Measurements from ENCODE around the gene DPH7. TPM values are rescaled to one million over a fixed set of nuclear protein-coding genes. Genes with fewer than 3 reads are reported as not detected.
"Not testable (repeated sequence)": the region's sequence is repeated elsewhere in the genome, so short reads cannot be mapped to it uniquely, and the experiment has no call there.

Gene DPH7
- 41.8 and 49.1 TPM in 2 replicates for total RNA-seq (2014; rRNA removed; shearing (Covaris generic))

DNA sequence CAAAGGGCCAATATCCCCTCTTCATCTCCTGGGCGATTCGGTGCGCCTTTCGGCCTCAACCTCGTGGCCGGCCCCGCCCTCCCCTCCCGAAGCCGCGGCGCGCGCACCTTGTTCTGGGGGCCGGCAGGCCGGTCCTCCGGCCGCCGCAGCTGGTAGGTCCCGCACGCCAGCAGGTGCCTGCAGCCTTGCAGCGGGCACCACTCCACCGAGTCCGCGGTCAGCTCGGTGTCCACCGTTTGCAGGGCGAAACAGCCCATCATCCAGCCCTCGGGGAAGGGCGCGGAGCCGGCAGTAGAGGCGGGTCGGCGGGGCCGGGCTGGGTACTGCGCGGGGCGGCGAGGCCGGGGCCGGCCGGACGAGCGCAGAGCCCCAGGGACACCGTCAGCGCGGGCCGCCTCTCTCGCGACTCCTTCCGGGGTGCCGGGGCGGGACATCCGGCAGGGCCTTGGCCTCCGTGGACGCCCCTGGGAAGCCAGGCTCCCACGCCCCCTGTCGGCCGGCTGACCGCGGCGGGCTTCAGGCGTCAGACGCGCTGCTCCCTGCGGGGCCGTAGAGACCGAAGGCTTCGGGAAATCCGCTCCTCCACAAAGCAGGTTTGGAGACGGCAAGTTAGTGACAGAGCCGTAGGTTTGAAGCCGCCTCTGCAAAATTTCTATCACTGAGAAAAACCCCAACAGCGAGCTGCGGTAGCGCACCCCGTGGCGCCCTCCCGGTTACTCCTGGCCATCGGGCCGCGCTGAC, at the start of gene DPH7:
DPH7 (minus strand) TSS at position 408 of the 741 bp plus-strand sequence; CDS start at position 260, 148 bp downstream.
- Histone ChIP-seq H3K27me3 (ENCODE audit: control insufficient read depth, insufficient read depth, low read length) (no peaks in the 10 kb centered on the region), H3K36me3 (replicated peaks; ENCODE audit: control insufficient read depth, insufficient read depth, low read length) (peaks cover 33% of the 10 kb centered on the region), H3K4me3 (ENCODE audit: insufficient read depth, low read depth, low read length) (peak within 1 kb of the TSS; percentile 96)
- DNase-seq: peak; percentile 99

DNA sequence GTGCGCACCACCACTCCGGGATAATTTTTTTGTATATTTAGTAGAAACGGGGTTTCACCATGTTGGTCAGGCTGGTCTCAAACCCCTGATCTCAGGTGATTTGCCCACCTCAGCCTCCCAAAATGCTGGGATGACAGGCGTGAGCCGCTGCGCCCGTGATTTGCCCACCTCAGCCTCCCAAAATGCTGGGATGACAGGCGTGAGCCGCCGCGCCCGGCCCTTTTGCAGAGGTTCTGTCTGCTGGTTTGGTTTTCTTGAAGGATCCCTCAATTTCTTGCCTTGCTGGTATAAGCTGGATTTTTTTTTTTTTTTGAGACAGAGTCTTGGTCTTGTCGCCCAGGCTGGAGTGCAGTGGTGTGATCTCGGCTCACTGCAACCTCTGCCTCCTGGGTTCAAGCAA, 48.7 kb upstream of the DPH7 start:
- not testable (repeated sequence) for H3K36me3 ChIP-seq (replicated peaks; ENCODE audit: control insufficient read depth, insufficient read depth, low read length); H3K4me3 ChIP-seq (ENCODE audit: insufficient read depth, low read depth, low read length); DNase-seq; H3K27me3 ChIP-seq (ENCODE audit: control insufficient read depth, insufficient read depth, low read length)

DNA sequence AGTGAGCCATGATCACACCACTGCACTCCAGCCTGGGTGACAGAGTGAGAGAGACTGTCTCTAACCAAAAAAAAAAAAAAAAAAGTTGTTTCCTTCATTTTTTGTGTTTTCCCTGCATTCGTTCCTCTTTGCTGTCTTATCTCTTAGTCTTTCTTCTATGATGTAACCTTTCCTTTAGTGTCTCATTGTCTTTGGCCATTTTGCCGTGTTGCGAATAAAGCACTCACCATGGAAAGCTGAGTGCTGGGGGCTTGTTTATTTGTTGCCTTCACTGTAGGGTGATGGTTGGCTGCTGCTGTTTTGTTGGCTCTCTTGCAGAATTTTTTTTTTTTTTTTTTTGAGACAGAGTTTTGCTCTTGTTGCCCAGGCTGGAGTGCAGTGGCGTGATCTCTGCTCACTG, 47.7 kb upstream of the DPH7 start:
- no peaks in the 10 kb centered on the region for H3K36me3 ChIP-seq (replicated peaks; ENCODE audit: control insufficient read depth, insufficient read depth, low read length)
- no peak for DNase-seq
- H3K27me3 ChIP-seq (ENCODE audit: control insufficient read depth, insufficient read depth, low read length): no peaks in the 10 kb centered on the region
- H3K4me3 ChIP-seq (ENCODE audit: insufficient read depth, low read depth, low read length): no peak overlapping the region

DNA sequence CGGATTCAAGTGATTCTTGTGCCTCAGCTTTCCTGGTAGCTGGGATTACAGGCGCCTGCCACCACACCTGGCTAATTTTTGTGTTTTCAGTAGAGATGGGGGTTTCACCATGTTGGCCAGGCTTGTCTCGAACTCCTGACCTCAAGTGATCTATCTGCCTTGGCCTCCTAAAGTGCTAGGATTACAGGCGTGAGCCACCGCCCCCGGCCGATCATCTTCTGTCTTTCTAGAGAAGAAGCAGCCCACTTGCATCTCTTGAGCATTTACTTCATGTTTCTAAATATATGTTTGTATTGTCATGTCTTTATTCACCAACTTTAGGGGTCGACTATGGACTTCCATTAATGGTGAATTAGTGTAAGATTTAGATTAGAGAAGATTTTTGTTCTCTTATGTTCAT, 43.5 kb upstream of the DPH7 start:
- H3K36me3 ChIP-seq (replicated peaks; ENCODE audit: control insufficient read depth, insufficient read depth, low read length); H3K4me3 ChIP-seq (ENCODE audit: insufficient read depth, low read depth, low read length); DNase-seq; H3K27me3 ChIP-seq (ENCODE audit: control insufficient read depth, insufficient read depth, low read length): not testable (repeated sequence)

DNA sequence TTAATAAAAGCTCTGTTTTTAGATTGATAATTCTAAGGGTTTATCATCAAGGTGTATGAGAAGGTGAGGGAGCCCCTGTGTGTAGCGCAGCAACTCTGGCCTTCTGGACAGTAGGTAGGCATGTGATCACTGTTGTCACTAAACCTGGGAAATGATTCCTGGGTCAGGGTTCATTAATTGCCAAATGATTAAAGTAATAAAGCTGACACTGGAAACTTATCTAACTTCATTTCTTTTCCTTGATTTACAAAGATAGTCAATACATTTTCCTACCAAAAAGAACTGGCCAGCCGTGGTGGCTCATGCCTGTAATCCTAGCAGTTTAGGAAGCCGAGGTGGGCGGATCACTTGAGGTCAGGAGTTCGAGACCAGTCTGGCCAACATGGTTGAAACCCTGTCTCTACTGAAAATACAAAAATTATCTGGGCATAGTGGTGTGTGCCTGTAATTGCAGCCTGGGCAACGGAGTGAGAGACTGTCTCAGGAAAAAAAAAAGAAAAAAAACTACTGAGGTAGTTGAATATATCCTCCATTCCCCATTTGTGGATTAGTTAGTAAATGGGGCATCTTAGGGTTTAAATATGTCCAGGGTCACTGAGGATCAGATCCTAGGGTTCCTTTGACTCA, 42.5 kb upstream of the DPH7 start:
- H3K4me3 ChIP-seq (ENCODE audit: insufficient read depth, low read depth, low read length): no peak overlapping the region
- H3K36me3 ChIP-seq (replicated peaks; ENCODE audit: control insufficient read depth, insufficient read depth, low read length): peaks cover 8% of the 10 kb centered on the region; the same call in 1 of the 2 replicates
- DNase-seq: no peak
- no peaks in the 10 kb centered on the region for H3K27me3 ChIP-seq (ENCODE audit: control insufficient read depth, insufficient read depth, low read length)

DNA sequence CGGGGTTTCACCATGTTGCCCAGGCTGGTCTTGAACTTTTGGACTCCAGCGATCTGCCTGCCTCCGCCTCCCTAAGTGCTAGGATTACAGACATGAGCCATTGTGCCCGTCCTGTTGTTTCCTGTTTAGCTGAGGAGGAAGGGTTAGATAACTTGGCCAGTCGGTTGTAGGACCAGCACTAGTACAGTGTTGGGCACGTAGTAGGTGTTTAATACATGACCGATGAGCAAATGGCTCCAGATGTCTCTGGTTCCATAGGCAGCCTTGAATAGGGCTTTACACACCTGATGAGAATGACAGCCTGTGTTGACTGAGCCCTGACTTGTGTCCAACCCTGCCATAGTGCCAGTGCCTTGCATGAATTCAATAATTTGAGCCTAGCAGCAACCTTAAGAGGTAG, 41.9 kb upstream of the DPH7 start:
- no peak for DNase-seq
- Histone ChIP-seq H3K4me3 (ENCODE audit: insufficient read depth, low read depth, low read length) (no peak overlapping the region), H3K27me3 (ENCODE audit: control insufficient read depth, insufficient read depth, low read length) (no peaks in the 10 kb centered on the region), H3K36me3 (replicated peaks; ENCODE audit: control insufficient read depth, insufficient read depth, low read length) (peaks cover 8% of the 10 kb centered on the region; the same call in 1 of the 2 replicates)

DNA sequence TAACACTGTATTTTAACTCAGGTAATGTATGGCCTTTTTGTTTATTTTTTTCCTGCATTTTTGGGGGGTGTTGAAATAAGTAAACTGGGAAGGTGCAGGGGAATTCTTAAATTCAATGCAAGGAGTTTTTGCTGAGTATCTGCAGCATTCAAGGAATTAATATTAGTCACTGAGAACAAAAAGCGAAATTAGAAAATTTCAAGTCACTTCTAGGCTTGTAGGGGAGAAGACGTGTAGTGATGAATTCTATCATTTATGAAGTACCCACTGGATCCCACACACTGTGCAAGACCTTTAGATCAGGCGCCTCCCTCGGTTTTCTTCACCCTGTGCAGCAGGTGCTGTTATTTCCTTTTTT, 41.3 kb upstream of the DPH7 start:
- Histone ChIP-seq H3K36me3 (replicated peaks; ENCODE audit: control insufficient read depth, insufficient read depth, low read length) (peaks cover 8% of the 10 kb centered on the region; the same call in 1 of the 2 replicates), H3K27me3 (ENCODE audit: control insufficient read depth, insufficient read depth, low read length) (no peaks in the 10 kb centered on the region), H3K4me3 (ENCODE audit: insufficient read depth, low read depth, low read length) (peak overlapping the region; percentile 85)
- no peak for DNase-seq

DNA sequence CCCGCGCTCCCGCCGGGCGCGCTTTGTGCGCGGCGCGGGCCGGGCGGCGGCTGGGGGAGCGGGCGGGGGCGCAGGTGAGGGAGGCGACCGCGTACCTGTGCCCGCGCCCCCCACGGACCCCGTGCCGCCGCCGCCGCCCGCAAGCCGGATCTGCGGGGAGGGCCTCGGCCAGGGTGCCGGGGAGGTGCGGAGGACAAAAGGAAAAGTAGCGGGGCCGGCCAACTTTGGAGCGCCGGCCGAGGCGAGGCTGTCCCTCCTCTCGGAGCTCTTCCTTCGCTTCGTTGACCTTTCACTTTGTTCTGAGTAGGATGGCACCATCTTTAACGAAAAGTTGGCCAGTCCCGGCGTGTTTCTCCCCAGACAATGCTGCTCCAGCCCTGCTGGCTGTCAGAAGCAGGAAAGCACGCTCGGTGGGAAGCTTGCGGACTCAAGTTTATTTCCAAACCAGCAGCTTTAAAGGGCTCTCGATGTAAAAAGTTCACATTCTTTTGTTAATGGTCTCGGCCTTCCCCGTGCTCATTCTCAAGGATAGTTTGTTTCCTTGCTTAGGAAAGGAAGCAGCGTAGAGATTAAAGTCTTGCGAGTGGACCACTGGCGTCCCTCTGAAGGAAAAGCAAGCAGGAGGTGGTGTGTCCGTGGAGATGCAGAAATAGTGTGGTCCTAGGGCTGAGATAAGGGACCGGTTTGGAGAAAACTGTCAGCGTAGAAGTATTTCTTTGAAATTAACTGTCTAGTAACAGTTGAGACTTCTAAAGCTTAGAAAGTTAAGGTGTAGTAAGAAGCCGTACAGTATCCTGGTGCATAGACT, 40.7 kb upstream of the DPH7 start:
- DNase-seq: no peak
- H3K36me3 ChIP-seq (replicated peaks; ENCODE audit: control insufficient read depth, insufficient read depth, low read length): peaks cover 8% of the 10 kb centered on the region; the same call in 1 of the 2 replicates
- no peaks in the 10 kb centered on the region for H3K27me3 ChIP-seq (ENCODE audit: control insufficient read depth, insufficient read depth, low read length)
- H3K4me3 ChIP-seq (ENCODE audit: insufficient read depth, low read depth, low read length): peak overlapping the region; percentile 85

GRCh38 chr9:137618105-137619067, 39.7 kb upstream of the DPH7 start, which contains the start of gene EHMT1:
EHMT1 (plus strand) TSS chr9:137619005; CDS start chr9:137619029, 24 bp downstream.
- DNase-seq: peak; percentile 100
- Histone ChIP-seq H3K4me3 (ENCODE audit: insufficient read depth, low read depth, low read length) (peak within 1 kb of the TSS; percentile 91), H3K27me3 (ENCODE audit: control insufficient read depth, insufficient read depth, low read length) (no peaks in the 10 kb centered on the region), H3K36me3 (replicated peaks; ENCODE audit: control insufficient read depth, insufficient read depth, low read length) (peaks cover 8% of the 10 kb centered on the region)

DNA sequence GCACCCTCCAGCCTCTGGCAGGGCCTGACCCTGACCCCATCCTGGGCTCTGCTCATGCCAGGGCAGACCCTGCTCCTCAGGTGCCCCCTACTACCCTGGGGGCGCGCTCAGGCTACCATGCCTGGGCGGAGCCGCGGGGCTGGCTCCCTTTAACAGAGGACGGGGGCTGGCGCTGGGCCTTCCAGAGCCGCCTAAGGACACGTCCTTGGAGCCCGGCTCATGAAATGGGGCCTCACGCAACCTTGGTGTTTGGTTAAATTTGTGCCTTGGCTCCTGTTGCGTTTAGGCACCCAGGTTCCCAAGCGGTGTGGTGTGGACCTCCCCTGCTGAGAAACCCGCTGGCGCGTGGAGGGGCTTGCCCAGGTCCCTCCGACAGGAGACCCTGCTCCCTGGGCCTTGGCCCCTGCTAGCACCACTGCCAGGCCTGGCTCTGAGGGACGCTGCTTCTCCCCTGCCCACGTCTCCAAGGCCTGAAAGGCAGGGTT, 36.7 kb upstream of the DPH7 start:
- peak; percentile 41 for DNase-seq
- H3K27me3 ChIP-seq (ENCODE audit: control insufficient read depth, insufficient read depth, low read length): no peaks in the 10 kb centered on the region
- H3K4me3 ChIP-seq (ENCODE audit: insufficient read depth, low read depth, low read length): no peak overlapping the region
- peaks cover 6% of the 10 kb centered on the region for H3K36me3 ChIP-seq (replicated peaks; ENCODE audit: control insufficient read depth, insufficient read depth, low read length)

GRCh38 chr9:137614631-137615386, 36.1 kb upstream of the DPH7 start:
- H3K4me3 ChIP-seq (ENCODE audit: insufficient read depth, low read depth, low read length): no peak overlapping the region
- H3K27me3 ChIP-seq (ENCODE audit: control insufficient read depth, insufficient read depth, low read length): no peaks in the 10 kb centered on the region
- peaks cover 6% of the 10 kb centered on the region for H3K36me3 ChIP-seq (replicated peaks; ENCODE audit: control insufficient read depth, insufficient read depth, low read length)
- DNase-seq: peak; percentile 79

DNA sequence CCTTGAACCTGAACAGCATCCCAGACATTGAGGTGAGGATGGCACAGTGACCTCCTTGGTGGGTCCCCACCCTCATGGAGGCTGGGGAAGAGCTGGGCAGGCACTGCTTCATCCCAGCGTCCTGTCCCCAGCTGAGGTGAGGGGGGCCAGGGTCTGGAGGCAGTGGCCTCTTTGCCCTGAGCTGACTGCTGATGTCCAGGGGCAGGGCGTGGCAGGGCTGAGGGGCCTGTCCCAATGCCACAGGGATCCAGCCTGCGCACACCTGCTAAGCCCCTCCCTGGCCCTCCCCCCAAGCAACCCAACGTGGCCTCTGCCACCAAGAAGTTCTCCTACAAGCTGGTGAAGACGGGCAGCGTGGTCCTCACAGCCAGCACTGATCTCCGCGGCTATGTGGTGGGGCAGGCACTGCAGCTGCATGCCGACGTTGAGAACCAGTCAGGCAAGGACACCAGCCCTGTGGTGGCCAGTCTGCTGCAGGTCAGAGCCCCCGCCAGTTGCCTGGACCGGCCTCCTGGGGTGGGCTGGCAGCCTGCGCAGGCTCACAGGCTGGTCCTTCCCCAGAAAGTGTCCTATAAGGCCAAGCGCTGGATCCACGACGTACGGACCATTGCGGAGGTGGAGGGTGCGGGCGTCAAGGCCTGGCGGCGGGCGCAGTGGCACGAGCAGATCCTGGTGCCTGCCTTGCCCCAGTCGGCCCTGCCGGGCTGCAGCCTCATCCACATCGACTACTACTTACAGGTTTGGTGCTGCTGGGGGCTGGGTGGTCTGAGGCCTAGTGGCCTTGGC, 35.2 kb upstream of the DPH7 start:
- DNase-seq: peak; percentile 36
- Histone ChIP-seq H3K4me3 (ENCODE audit: insufficient read depth, low read depth, low read length) (no peak overlapping the region), H3K27me3 (ENCODE audit: control insufficient read depth, insufficient read depth, low read length) (no peaks in the 10 kb centered on the region), H3K36me3 (replicated peaks; ENCODE audit: control insufficient read depth, insufficient read depth, low read length) (peaks cover 6% of the 10 kb centered on the region)
